ENCODE data around the gene SYT1. TPM values are rescaled to one million over a fixed set of nuclear protein-coding genes. Genes with fewer than 3 reads are reported as not detected.
A peak's percentile ranks its signal among the peaks of the same experiment; 100 is the strongest.

SYT1 gene
- total RNA-seq, 1 donor from 2014 or later = 0.59 TPM

GRCh38 chr12:79115743-79116142 is 251.2 kb downstream of the SYT1 start:
- Mint-ChIP-seq H3K36me3 (ENCODE audit: unreplicated experiment) (no peaks in the 10 kb centered on the region), H3K4me1 (ENCODE audit: unreplicated experiment) (peaks cover 2% of the 10 kb centered on the region), H3K4me3 (ENCODE audit: unreplicated experiment) (no peak overlapping the region), H3K27me3 (ENCODE audit: unreplicated experiment) (peaks cover 5% of the 10 kb centered on the region), H3K27ac (ENCODE audit: unreplicated experiment) (no peak overlapping the region), H3K9me3 (ENCODE audit: unreplicated experiment) (no peaks in the 10 kb centered on the region)
- DNase-seq (ENCODE audit: extremely low spot score, unreplicated experiment) = no peak
- TF ChIP-seq CTCF (IDR thresholded peaks at IDR 0.05) = no peak

DNA sequence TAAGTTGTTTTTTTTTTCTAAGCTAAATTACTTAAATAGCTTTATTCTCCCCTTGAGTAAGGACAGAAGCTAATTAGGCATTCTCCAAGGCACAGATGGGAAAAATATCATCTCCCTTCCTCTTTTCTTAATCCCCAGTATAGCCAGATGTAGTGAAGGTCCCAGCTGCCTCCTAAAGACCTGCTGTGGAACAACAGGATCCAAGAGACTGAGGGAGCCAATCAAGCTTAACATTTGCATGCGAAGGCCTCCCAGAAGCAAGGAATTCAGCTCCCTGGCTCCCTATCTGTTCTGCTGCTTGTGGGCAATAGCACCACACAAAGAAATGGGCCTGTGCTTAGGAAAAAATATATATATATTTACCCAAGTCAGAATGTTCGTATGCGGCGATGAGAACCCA is 255.2 kb downstream of the SYT1 start:
- no peaks in the 10 kb centered on the region for H3K9me3 Mint-ChIP-seq (ENCODE audit: unreplicated experiment)
- H3K4me3 Mint-ChIP-seq (ENCODE audit: unreplicated experiment) = no peak overlapping the region
- no peak for DNase-seq (ENCODE audit: extremely low spot score, unreplicated experiment)
- TF ChIP-seq CTCF (IDR thresholded peaks at IDR 0.05) = no peak
- H3K27me3 Mint-ChIP-seq (ENCODE audit: unreplicated experiment) = peaks cover 13% of the 10 kb centered on the region
- H3K36me3 Mint-ChIP-seq (ENCODE audit: unreplicated experiment) = no peaks in the 10 kb centered on the region
- H3K4me1 Mint-ChIP-seq (ENCODE audit: unreplicated experiment) = peaks cover 2% of the 10 kb centered on the region
- no peak overlapping the region for H3K27ac Mint-ChIP-seq (ENCODE audit: unreplicated experiment)

GRCh38 chr12:79121486-79121885 is 256.9 kb downstream of the SYT1 start:
- Mint-ChIP-seq H3K27ac (ENCODE audit: unreplicated experiment) (no peak overlapping the region), H3K9me3 (ENCODE audit: unreplicated experiment) (no peaks in the 10 kb centered on the region), H3K27me3 (ENCODE audit: unreplicated experiment) (peaks cover 18% of the 10 kb centered on the region), H3K4me3 (ENCODE audit: unreplicated experiment) (no peak overlapping the region), H3K4me1 (ENCODE audit: unreplicated experiment) (no peaks in the 10 kb centered on the region), H3K36me3 (ENCODE audit: unreplicated experiment) (no peaks in the 10 kb centered on the region)
- no peak for DNase-seq (ENCODE audit: extremely low spot score, unreplicated experiment)
- peak; percentile 41 for TF ChIP-seq CTCF (IDR thresholded peaks at IDR 0.05)

DNA sequence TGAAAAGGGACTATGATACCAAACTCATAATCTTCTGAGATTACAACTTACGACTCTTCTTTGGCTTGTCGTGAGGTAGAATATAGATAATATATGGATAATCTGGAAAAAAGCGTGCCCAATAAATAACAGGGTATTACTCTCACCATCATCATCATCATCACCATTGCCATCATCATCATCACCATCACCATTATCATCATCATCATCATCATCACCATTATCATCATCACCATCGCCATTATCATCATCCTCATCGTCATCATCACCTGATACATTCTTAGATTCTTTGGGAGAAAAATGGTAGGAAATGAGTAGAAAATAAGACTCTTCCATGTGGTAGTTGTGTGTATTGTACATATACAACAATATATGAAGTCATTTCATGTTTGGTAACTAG is 259.8 kb downstream of the SYT1 start:
- no peak for TF ChIP-seq CTCF (IDR thresholded peaks at IDR 0.05)
- Mint-ChIP-seq H3K4me1 (ENCODE audit: unreplicated experiment) (no peaks in the 10 kb centered on the region), H3K36me3 (ENCODE audit: unreplicated experiment) (no peaks in the 10 kb centered on the region), H3K27me3 (ENCODE audit: unreplicated experiment) (peaks cover 14% of the 10 kb centered on the region), H3K4me3 (ENCODE audit: unreplicated experiment) (no peak overlapping the region), H3K27ac (ENCODE audit: unreplicated experiment) (no peak overlapping the region), H3K9me3 (ENCODE audit: unreplicated experiment) (no peaks in the 10 kb centered on the region)
- no peak for DNase-seq (ENCODE audit: extremely low spot score, unreplicated experiment)

DNA sequence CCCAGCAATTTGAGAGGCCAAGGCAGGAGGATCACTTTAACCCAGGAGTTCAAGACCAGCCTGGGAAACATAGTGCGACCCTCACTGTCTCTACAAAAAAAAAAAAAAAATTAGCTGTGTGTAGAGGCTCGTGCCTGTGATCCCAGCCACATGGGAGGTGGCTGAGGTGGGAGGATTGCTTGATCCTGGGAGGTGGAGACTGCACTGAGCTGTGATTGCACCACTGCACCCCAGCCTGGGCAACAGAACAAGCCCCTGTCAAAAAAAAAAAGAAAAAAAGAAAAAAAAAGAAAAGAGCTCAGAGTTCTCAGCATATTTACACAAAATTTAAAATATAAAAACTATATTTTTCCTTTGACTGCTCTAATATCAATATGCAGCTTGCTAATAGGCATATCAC is 260.8 kb downstream of the SYT1 start:
- Mint-ChIP-seq H3K27me3 (ENCODE audit: unreplicated experiment) (peaks cover 14% of the 10 kb centered on the region), H3K4me3 (ENCODE audit: unreplicated experiment) (no peak overlapping the region), H3K36me3 (ENCODE audit: unreplicated experiment) (no peaks in the 10 kb centered on the region), H3K9me3 (ENCODE audit: unreplicated experiment) (no peaks in the 10 kb centered on the region), H3K27ac (ENCODE audit: unreplicated experiment) (no peak overlapping the region), H3K4me1 (ENCODE audit: unreplicated experiment) (no peaks in the 10 kb centered on the region)
- DNase-seq (ENCODE audit: extremely low spot score, unreplicated experiment) = no peak
- no peak for TF ChIP-seq CTCF (IDR thresholded peaks at IDR 0.05)

Data from osteocyte (in vitro differentiated cells).